RWPE1 (cell line): ENCODE results near the gene BANF1.

ENCODE experiments used
- CTCF ChIA-PET: fragments of 350-600 bp; sonication (Branson Sonifier 250); formaldehyde crosslinking; extraction: SDS; loops from one replicate; lab custom pipeline; 2021; lab: Yijun Ruan, JAX
- POLR2A ChIA-PET: fragments of 400-600 bp; formaldehyde crosslinking; extraction: SDS; loops from one replicate; lab custom pipeline; 2020; ENCODE audit warnings: antibody characterized with exemption; ENCODE audit not compliant: low non-redundant PET; lab: Yijun Ruan, JAX
- DNase-seq: peaks from one replicate; pipeline ENCODE4 v3.0.0; 2012; ENCODE audit warnings: low spot score
- H3K27ac ChIP-seq: fragments of 450-650 bp; 2 replicates; pipeline ENCODE4 v1.5.1; 2017
- TF ChIP-seq, protein P1 (sequence below): fragments of 450-650 bp; conservative IDR thresholded peaks from 2 replicates; pipeline ENCODE4 v1.5.1; 2017; ENCODE audit warnings: low read depth, mild to moderate bottlenecking

Gene BANF1

DNA sequence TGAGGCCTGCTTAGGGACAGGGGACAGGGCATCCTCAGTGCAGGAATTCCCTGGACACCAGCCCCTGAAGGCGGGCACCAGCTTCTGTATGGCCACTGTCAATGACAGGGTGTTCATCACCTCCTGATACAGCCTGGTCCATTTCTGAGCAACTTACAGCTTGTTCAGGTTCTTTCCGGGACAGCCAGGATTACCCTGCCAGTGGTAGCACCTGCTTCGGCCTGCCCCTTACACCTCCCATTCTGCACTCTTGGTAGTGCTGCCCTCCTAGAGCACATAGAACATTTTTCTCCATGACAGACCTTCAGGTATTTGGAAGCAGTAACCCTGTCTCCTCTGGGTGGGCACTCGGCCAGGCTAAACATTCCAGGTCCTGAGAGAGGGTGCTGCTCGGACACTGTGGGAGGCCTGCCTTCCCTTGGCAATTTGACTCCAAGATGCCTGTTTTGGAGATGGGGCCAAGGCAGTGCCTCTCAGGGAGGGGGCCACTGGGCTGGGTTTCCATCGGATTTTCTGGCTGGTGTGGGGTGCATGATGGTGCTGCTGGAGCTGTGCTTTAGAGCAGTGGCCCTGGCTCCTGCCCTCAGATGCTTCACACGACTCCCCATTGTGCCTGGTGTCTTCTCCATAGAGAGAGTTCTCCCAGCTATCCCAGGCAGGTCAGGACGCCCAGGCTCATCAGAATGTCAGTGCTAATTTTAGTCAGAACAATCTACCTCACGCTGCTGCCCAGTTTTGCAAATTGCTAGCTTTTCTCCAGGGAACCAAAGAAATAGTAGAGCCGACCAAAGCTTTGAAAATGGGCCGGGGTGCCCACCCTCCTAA, 45.5 kb downstream of the BANF1 start:
- no peak overlapping the region for H3K27ac ChIP-seq
- TF ChIP-seq, protein P1, sequence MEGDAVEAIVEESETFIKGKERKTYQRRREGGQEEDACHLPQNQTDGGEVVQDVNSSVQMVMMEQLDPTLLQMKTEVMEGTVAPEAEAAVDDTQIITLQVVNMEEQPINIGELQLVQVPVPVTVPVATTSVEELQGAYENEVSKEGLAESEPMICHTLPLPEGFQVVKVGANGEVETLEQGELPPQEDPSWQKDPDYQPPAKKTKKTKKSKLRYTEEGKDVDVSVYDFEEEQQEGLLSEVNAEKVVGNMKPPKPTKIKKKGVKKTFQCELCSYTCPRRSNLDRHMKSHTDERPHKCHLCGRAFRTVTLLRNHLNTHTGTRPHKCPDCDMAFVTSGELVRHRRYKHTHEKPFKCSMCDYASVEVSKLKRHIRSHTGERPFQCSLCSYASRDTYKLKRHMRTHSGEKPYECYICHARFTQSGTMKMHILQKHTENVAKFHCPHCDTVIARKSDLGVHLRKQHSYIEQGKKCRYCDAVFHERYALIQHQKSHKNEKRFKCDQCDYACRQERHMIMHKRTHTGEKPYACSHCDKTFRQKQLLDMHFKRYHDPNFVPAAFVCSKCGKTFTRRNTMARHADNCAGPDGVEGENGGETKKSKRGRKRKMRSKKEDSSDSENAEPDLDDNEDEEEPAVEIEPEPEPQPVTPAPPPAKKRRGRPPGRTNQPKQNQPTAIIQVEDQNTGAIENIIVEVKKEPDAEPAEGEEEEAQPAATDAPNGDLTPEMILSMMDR: no peak
- no peak for DNase-seq
- ChIA-PET CTCF (interaction anchor here (0.7 to 2.7 kb wide), 3 partner anchors 12 to 28 kb away, joined by 3 to 11 read pairs (median 7); no protein-coding TSS in a partner anchor), POLR2A (interaction anchor here (0.6 kb wide), 1 partner anchor 45 kb away, joined by 3 read pairs; no protein-coding TSS in a partner anchor)

DNA sequence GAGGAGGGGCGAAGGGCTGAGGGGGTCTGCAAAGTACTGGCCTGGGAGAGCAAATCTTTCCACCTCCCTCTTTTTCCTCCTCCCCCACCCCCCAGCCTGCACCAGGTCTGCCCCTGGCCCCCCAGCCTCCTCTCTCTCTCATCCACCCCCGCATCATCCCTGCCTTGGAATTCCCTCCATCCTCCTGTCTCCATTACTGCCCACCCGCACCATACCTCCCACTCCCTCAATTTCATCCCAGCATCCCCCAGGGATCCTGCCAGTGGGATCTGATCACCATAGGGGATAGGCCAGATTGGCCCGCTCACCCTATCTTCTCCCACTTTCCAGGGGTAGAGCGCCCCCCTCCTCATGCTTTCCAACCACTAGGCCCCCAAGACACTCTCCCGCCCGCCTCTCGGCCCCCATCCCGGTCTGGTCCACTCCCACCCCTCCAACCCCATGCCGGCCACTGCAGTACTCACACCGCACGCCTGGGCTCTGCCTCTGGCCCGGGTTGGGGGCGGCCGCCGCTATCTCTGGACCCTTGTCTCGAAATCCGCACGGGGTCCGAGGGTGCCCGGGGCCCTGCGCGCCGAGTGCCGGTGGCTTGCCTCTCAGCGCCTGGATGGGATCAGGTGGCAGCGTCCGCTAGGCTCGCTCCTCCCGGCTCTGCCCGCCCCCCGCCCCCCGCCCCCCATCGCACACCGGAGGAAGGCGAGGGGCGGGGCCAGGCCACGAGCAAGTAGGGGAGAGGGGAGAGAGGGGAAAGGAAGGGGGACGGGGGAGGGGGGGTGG, 46.4 kb downstream of the BANF1 start, which contains the start of gene GAL3ST3:
Gene GAL3ST3 (minus strand): TSS at position 615 of the 777 bp plus-strand sequence. CDS start 3,746 bp downstream, outside the sequence.
- no peak within 1 kb of the TSS; the same call in 1 of the 2 replicates for H3K27ac ChIP-seq
- no peak for DNase-seq
- ChIA-PET CTCF (interaction anchor here (0.7 to 0.8 kb wide), 2 partner anchors 26 to 27 kb away, joined by 3 read pairs; no protein-coding TSS in a partner anchor), POLR2A (interaction anchor here (0.5 kb wide), 1 partner anchor 1248 kb away, joined by 5 read pairs; no protein-coding TSS in a partner anchor)
- TF ChIP-seq, protein P1: no peak

DNA sequence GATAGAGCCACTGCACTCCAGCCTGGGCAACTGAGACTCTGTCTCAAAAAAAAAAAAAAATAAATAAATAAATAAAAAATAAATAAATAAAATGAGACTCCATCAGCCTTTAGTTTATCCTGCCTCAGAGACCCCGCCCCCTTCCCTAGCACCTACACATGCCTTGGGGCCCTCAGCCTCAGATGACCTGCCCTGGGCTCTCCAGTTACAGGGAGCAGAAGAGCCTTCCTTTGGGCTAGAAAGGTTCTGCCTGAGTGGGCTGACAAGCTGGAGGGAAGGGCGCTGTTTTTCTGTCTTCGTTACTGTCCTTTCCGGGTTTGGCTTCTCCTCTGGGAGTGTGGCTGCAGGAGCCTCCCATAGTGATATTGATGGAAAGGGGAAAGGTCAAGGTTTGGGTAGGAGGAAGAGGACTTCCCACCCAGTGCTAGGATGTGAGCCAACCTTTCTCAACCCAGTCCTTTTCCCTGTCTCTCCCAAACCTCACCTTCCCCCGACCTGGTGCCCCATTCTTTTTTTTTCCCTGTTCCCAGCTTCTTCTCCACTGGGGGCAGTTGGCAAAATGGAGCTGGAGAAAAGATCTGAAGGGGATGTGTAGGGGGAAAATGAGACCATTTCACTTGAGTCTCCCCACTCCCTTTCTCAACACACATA, 48.4 kb downstream of the BANF1 start:
- peak overlapping the region; percentile 92 for H3K27ac ChIP-seq
- ChIA-PET POLR2A (no interaction called here), CTCF (interaction anchor here (0.6 kb wide), 2 partner anchors 59 to 341 kb away, joined by 3 read pairs; no protein-coding TSS in a partner anchor)
- TF ChIP-seq, protein P1: no peak
- no peak for DNase-seq

DNA sequence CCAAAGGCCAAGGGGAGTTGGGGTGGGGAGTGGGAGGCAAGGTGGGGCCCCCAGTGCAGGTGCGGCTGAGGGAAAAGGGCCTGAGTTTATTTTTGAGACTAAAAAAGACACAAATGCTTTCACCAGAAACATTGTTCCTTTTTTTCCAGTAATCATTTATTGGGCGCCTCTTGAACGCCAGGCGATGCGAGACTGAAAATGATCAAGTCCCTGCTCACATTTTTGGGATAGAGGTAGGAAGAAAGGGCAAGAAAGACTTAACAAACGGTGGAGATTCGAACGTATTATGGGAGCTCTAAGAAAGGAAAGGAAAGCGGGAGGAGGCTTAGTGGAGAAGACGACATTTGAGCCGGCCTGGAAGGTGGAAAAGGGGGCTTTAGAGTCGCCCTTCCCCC, 49.1 kb downstream of the BANF1 start:
- POLR2A ChIA-PET: interaction anchor here (0.6 kb wide), 1 partner anchor 44 kb away, joined by 9 read pairs; no protein-coding TSS in a partner anchor
- H3K27ac ChIP-seq: peak overlapping the region; percentile 92
- CTCF ChIA-PET: interaction anchor here (0.6 to 4.1 kb wide), 2 partner anchors 16 to 342 kb away, joined by 3 to 32 read pairs; no protein-coding TSS in a partner anchor
- TF ChIP-seq, protein P1: no peak
- no peak for DNase-seq

DNA sequence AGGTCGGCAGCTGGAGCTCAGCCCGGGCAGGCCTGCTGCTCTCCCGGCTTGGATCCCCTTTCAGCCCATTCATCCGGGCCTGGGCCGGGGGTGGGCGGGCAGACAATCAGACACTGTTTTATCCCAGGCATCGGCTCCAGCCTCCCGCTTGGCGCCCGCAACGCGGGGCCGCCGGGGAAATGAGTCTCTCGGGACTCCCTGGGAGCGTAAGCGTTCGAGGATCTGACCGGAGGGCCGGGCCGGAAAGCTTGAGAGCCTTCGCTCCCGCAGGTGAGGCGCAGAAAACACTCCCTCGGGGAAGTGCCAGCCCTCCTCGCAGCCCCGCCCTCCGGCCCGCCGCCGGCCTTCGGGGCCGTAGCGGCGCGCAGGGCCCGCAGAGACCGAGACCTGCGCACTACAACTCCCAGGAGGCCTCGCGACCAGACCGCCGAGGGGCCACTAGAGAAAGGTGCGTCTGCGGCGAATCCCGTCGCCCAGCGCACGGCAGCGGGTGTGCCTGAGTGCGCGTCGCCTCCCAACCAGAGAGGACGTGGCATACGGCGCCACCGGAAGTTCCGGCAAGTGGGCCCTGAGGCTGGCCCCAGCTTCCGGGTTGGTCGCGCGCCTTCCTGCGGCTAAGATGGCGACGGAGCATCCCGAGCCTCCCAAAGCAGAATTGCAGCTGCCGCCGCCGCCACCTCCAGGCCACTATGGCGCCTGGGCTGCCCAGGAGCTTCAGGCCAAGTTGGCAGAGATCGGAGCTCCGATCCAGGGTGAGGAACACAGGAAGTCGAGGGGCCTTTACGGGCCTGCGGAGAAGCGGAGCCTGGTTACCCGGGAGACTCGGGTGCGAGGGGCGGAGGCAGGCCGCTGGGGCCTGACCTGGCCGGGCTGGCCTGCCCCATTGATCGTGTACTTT, 49.7 kb downstream of the BANF1 start, which contains the start of gene SF3B2:
Gene SF3B2 (plus strand): TSS at position 599 of the 898 bp plus-strand sequence. CDS start 21 bp downstream, at position 620.
- CTCF ChIA-PET: interaction anchor here (0.7 to 4.1 kb wide), 3 partner anchors 16 to 158 kb away, joined by 3 to 32 read pairs (median 5); no protein-coding TSS in a partner anchor
- H3K27ac ChIP-seq: peak within 1 kb of the TSS; percentile 92
- TF ChIP-seq, protein P1: no peak
- DNase-seq: peak; percentile 94
- POLR2A ChIA-PET: interaction anchor here (0.5 to 1.1 kb wide), 6 partner anchors 11 to 790 kb away, joined by 3 to 13 read pairs (median 5); partner anchors contain the start of gene POLA2
